ENCODE data around the gene METTL26.

The METTL26 gene

GRCh38 chr16:638836-639235 is 2.7 kb upstream of the METTL26 start:
- DNase-seq, result no peak
- no peak overlapping the region for H3K56ac ChIP-seq (ENCODE audit: low read length)
- no peak overlapping the region for H3K4me2 ChIP-seq (ENCODE audit: low read length)
- no peak overlapping the region for H4K8ac ChIP-seq (ENCODE audit: low read depth, low read length)
- H3K4me3 ChIP-seq (ENCODE audit: low read length), result no peak overlapping the region
- no peak overlapping the region for H3K9ac ChIP-seq (ENCODE audit: low read length)
- no peak overlapping the region for H3K18ac ChIP-seq (ENCODE audit: low read length)
- no CpG with 5 or more reads among the region's 9 CpGs for WGBS (ENCODE audit: extremely low coverage, insufficient coverage, low lambda C conversion rate)
- no peak overlapping the region for H3K4ac ChIP-seq (ENCODE audit: low read depth, low read length)
- H3K79me1 ChIP-seq (ENCODE audit: low read length), result peaks cover 2% of the 10 kb centered on the region
- no peak overlapping the region for H2BK15ac ChIP-seq (replicated peaks; ENCODE audit: low read depth)
- H2AK5ac ChIP-seq (ENCODE audit: low read length), result no peak overlapping the region
- H4K5ac ChIP-seq (ENCODE audit: low read length), result no peak overlapping the region
- H3K27me3 ChIP-seq (ENCODE audit: insufficient read depth, low read length, poor library complexity), result no peaks in the 10 kb centered on the region
- no peaks in the 10 kb centered on the region for H3K79me2 ChIP-seq (ENCODE audit: control insufficient read depth, insufficient read depth, low read length)
- no peaks in the 10 kb centered on the region for H3K36me3 ChIP-seq (ENCODE audit: control insufficient read depth, insufficient read depth, low read length)
- H3K27ac ChIP-seq (ENCODE audit: low read depth, low read length), result no peak overlapping the region
- no peak overlapping the region for H3K23ac ChIP-seq (ENCODE audit: low read length)
- H2BK120ac ChIP-seq (ENCODE audit: low read depth, low read length), result no peak overlapping the region
- peaks cover 3% of the 10 kb centered on the region for H3K4me1 ChIP-seq (ENCODE audit: control insufficient read depth, low read depth, low read length)
- H2BK5ac ChIP-seq (ENCODE audit: low read length), result no peak overlapping the region

GRCh38 chr16:638034-638543 is 2.0 kb upstream of the METTL26 start:
- Histone ChIP-seq H3K4me2 (ENCODE audit: low read length) (no peak overlapping the region), H2BK120ac (ENCODE audit: low read depth, low read length) (no peak overlapping the region), H3K27me3 (ENCODE audit: insufficient read depth, low read length, poor library complexity) (no peaks in the 10 kb centered on the region), H3K79me1 (ENCODE audit: low read length) (peaks cover 2% of the 10 kb centered on the region), H3K4ac (ENCODE audit: low read depth, low read length) (no peak overlapping the region), H3K79me2 (ENCODE audit: control insufficient read depth, insufficient read depth, low read length) (no peaks in the 10 kb centered on the region), H2AK5ac (ENCODE audit: low read length) (no peak overlapping the region), H3K18ac (ENCODE audit: low read length) (no peak overlapping the region), H3K23ac (ENCODE audit: low read length) (peak overlapping the region; percentile 51), H2BK5ac (ENCODE audit: low read length) (no peak overlapping the region), H3K27ac (ENCODE audit: low read depth, low read length) (no peak overlapping the region), H3K56ac (ENCODE audit: low read length) (no peak overlapping the region), H2BK15ac (replicated peaks; ENCODE audit: low read depth) (no peak overlapping the region), H3K9ac (ENCODE audit: low read length) (no peak overlapping the region), H3K4me1 (ENCODE audit: control insufficient read depth, low read depth, low read length) (peaks cover 3% of the 10 kb centered on the region), H4K8ac (ENCODE audit: low read depth, low read length) (no peak overlapping the region), H3K4me3 (ENCODE audit: low read length) (no peak overlapping the region), H3K36me3 (ENCODE audit: control insufficient read depth, insufficient read depth, low read length) (no peaks in the 10 kb centered on the region), H4K5ac (ENCODE audit: low read length) (no peak overlapping the region)
- DNase-seq, result no peak
- WGBS (ENCODE audit: extremely low coverage, insufficient coverage, low lambda C conversion rate), result no CpG with 5 or more reads among the region's 15 CpGs

- no CpG with 5 or more reads among the region's 53 CpGs for WGBS (ENCODE audit: extremely low coverage, insufficient coverage, low lambda C conversion rate)
- Histone ChIP-seq H3K4me2 (ENCODE audit: low read length) (peak overlapping the region; percentile 74), H3K4me3 (ENCODE audit: low read length) (peak overlapping the region; percentile 24), H3K79me1 (ENCODE audit: low read length) (peaks cover 2% of the 10 kb centered on the region), H4K8ac (ENCODE audit: low read depth, low read length) (no peak overlapping the region), H2BK5ac (ENCODE audit: low read length) (no peak overlapping the region), H3K79me2 (ENCODE audit: control insufficient read depth, insufficient read depth, low read length) (no peaks in the 10 kb centered on the region), H3K4me1 (ENCODE audit: control insufficient read depth, low read depth, low read length) (peaks cover 3% of the 10 kb centered on the region), H3K4ac (ENCODE audit: low read depth, low read length) (no peak overlapping the region), H3K9ac (ENCODE audit: low read length) (peak overlapping the region; percentile 59), H3K56ac (ENCODE audit: low read length) (peak overlapping the region; percentile 84), H2BK120ac (ENCODE audit: low read depth, low read length) (no peak overlapping the region), H3K23ac (ENCODE audit: low read length) (peak overlapping the region; percentile 51), H3K18ac (ENCODE audit: low read length) (no peak overlapping the region), H2BK15ac (replicated peaks; ENCODE audit: low read depth) (no peak overlapping the region), H3K27ac (ENCODE audit: low read depth, low read length) (no peak overlapping the region), H3K27me3 (ENCODE audit: insufficient read depth, low read length, poor library complexity) (no peaks in the 10 kb centered on the region), H2AK5ac (ENCODE audit: low read length) (no peak overlapping the region), H4K5ac (ENCODE audit: low read length) (no peak overlapping the region), H3K36me3 (ENCODE audit: control insufficient read depth, insufficient read depth, low read length) (no peaks in the 10 kb centered on the region)
- DNase-seq, result peak; percentile 56
Observed at GRCh38 chr16:637081-638018, 1.2 kb upstream of the METTL26 start.

- no peak for DNase-seq
- Histone ChIP-seq H3K4me3 (ENCODE audit: low read length) (peak overlapping the region; percentile 89), H3K4me1 (ENCODE audit: control insufficient read depth, low read depth, low read length) (peaks cover 3% of the 10 kb centered on the region), H3K4ac (ENCODE audit: low read depth, low read length) (peak overlapping the region; percentile 50), H2BK15ac (replicated peaks; ENCODE audit: low read depth) (no peak overlapping the region), H3K23ac (ENCODE audit: low read length) (peak overlapping the region; percentile 97), H3K79me1 (ENCODE audit: low read length) (peaks cover 2% of the 10 kb centered on the region), H4K5ac (ENCODE audit: low read length) (no peak overlapping the region), H4K8ac (ENCODE audit: low read depth, low read length) (no peak overlapping the region), H2AK5ac (ENCODE audit: low read length) (no peak overlapping the region), H2BK120ac (ENCODE audit: low read depth, low read length) (no peak overlapping the region), H3K79me2 (ENCODE audit: control insufficient read depth, insufficient read depth, low read length) (no peaks in the 10 kb centered on the region), H3K4me2 (ENCODE audit: low read length) (peak overlapping the region; percentile 73), H3K27ac (ENCODE audit: low read depth, low read length) (no peak overlapping the region), H2BK5ac (ENCODE audit: low read length) (no peak overlapping the region), H3K18ac (ENCODE audit: low read length) (peak overlapping the region; percentile 5), H3K27me3 (ENCODE audit: insufficient read depth, low read length, poor library complexity) (no peaks in the 10 kb centered on the region), H3K36me3 (ENCODE audit: control insufficient read depth, insufficient read depth, low read length) (no peaks in the 10 kb centered on the region), H3K56ac (ENCODE audit: low read length) (peak overlapping the region; percentile 99), H3K9ac (ENCODE audit: low read length) (peak overlapping the region; percentile 94)
- WGBS (ENCODE audit: extremely low coverage, insufficient coverage, low lambda C conversion rate), result no CpG with 5 or more reads among the region's 55 CpGs
Observed at GRCh38 chr16:635573-636205, 416 bp downstream of the METTL26 start.

DNA sequence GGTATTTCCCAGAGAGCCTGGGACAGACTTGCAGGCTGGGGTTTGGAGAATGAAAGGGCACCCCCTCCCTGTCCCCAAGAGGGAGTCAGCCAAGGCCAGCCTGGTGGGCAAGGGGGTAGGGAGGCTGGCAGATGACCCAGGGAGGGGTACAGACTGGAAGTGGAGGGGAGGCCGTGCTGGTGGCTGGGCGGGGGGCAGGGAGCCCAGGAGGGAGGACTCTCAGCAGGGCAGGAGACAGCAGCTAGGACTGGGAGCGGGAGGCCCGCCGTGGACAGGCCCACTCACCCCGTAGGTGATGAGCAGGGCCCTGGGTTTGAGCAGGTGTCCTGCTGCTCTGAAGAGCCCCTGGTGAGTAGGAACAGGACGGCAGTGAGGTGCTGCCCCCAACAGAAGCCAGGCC is 1.1 kb downstream of the METTL26 start:
- Histone ChIP-seq H3K27me3 (ENCODE audit: insufficient read depth, low read length, poor library complexity) (no peaks in the 10 kb centered on the region), H2BK5ac (ENCODE audit: low read length) (no peak overlapping the region), H2AK5ac (ENCODE audit: low read length) (no peak overlapping the region), H3K4me2 (ENCODE audit: low read length) (no peak overlapping the region), H3K79me2 (ENCODE audit: control insufficient read depth, insufficient read depth, low read length) (no peaks in the 10 kb centered on the region), H4K8ac (ENCODE audit: low read depth, low read length) (no peak overlapping the region), H3K4me3 (ENCODE audit: low read length) (no peak overlapping the region), H2BK15ac (replicated peaks; ENCODE audit: low read depth) (no peak overlapping the region), H3K56ac (ENCODE audit: low read length) (peak overlapping the region; percentile 99), H2BK120ac (ENCODE audit: low read depth, low read length) (no peak overlapping the region), H3K79me1 (ENCODE audit: low read length) (peaks cover 2% of the 10 kb centered on the region), H3K23ac (ENCODE audit: low read length) (no peak overlapping the region), H4K5ac (ENCODE audit: low read length) (no peak overlapping the region), H3K9ac (ENCODE audit: low read length) (no peak overlapping the region), H3K4ac (ENCODE audit: low read depth, low read length) (no peak overlapping the region), H3K18ac (ENCODE audit: low read length) (no peak overlapping the region), H3K27ac (ENCODE audit: low read depth, low read length) (no peak overlapping the region), H3K4me1 (ENCODE audit: control insufficient read depth, low read depth, low read length) (peaks cover 8% of the 10 kb centered on the region), H3K36me3 (ENCODE audit: control insufficient read depth, insufficient read depth, low read length) (no peaks in the 10 kb centered on the region)
- no CpG with 5 or more reads among the region's 7 CpGs for WGBS (ENCODE audit: extremely low coverage, insufficient coverage, low lambda C conversion rate)
- no peak for DNase-seq
